Dermis blood vessel endothelial cell (primary cell): ENCODE data around the gene GPR27. TPM values are rescaled to one million over a fixed set of nuclear protein-coding genes. Genes with fewer than 3 reads are reported as not detected.
A peak's percentile ranks its signal among the peaks of the same experiment; 100 is the strongest.

ENCODE experiments used
- DNase-seq: peaks from one replicate; pipeline ENCODE4 v3.0.0; 2010
- total RNA-seq: library from RNA; depleted of rRNA; stranded (reverse); fragments of >200 nt; gene quantifications from 2 replicates; pipeline ENCODE4 v1.2.3, GENCODE V29; 2014

Gene GPR27, protein sequence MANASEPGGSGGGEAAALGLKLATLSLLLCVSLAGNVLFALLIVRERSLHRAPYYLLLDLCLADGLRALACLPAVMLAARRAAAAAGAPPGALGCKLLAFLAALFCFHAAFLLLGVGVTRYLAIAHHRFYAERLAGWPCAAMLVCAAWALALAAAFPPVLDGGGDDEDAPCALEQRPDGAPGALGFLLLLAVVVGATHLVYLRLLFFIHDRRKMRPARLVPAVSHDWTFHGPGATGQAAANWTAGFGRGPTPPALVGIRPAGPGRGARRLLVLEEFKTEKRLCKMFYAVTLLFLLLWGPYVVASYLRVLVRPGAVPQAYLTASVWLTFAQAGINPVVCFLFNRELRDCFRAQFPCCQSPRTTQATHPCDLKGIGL
- total RNA-seq = not detected in 2 replicates

DNA sequence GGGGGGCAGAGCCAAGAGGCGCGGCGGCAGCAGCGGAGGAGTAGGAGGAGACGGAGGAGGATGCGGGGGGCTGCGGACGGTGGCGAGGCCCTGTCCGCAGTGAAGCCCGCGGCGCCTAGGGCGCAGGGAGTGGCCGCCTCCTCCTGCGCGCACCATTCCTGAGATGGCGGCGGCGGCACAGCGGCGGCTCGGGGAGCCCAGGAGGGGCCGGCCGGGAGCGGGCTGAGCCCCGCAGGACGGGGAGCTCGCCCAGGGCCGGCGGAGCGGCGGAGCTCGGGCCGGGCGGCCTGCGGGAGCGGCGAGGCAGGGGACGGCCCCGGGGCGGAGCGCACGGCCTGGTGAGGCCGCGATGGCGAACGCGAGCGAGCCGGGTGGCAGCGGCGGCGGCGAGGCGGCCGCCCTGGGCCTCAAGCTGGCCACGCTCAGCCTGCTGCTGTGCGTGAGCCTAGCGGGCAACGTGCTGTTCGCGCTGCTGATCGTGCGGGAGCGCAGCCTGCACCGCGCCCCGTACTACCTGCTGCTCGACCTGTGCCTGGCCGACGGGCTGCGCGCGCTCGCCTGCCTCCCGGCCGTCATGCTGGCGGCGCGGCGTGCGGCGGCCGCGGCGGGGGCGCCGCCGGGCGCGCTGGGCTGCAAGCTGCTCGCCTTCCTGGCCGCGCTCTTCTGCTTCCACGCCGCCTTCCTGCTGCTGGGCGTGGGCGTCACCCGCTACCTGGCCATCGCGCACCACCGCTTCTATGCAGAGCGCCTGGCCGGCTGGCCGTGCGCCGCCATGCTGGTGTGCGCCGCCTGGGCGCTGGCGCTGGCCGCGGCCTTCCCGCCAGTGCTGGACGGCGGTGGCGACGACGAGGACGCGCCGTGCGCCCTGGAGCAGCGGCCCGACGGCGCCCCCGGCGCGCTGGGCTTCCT lies at the start of gene GPR27:
TSS of gene GPR27 (plus strand) at position 155 of the 909 bp plus-strand sequence. CDS start at position 350, 195 bp downstream.
- peak; percentile 64 for DNase-seq

DNA sequence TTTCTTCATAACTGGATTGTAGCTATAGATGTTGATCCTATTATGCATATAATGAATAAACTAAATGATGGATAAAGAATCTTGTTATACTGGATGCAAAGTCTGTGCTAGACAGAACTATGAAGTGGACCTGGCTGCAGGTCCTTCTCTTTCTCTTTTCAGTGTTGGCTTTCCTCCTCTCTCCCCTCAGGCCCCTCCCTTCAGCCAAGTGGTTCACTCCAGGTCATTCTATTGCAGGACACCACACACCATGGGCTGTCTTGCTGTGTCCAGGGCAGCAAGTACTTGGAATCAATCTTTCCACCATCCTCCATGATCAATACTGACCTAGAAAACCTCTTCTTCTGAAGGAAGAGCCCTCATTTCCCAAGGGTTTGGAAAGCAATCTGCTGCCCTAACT lies 48.7 kb upstream of the GPR27 start:
- no peak for DNase-seq

DNA sequence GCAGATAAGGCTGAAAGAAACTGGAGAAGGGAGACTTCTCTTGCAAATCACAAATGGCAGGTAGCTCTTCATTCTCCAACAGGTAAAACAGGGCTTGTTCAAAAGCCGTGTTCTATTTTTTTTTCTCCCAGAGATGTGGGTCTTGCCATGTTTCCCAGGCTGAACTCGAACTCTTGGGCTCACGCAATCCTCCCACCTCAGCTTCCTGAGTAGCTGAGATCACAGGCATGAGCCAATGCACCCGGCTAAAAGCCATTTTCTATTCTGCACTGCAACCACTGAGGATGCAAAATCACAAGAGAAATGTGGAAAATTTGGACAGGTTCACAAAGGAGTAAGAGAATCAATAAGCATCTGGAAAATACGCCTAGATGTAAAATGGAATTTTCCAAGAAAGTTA lies 48.0 kb upstream of the GPR27 start:
- DNase-seq = no peak

DNA sequence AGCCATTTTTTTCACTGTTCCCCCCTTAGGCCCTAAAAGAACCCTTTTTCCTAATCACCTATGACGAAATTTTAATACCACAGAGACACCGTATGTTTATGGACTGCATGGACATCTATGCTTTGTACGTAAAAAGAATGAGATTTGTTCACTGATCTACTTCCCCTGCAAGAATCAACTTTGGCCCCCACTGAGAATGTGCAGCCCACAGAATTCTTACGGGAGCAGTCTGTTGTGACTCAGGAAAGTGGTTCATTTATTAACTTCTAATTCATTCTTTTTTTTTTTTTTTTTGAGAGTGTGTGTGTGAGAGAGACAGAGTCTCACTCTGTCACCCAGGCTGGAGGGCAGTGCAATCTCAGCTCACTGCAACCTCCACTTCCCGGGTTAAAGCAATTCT lies 46.1 kb upstream of the GPR27 start:
- DNase-seq = no peak

- DNase-seq = no peak
Observed at GRCh38 chr3:71708476-71709105, 45.1 kb upstream of the GPR27 start.

GRCh38 chr3:71709908-71710511 lies 43.6 kb upstream of the GPR27 start:
- no peak for DNase-seq

GRCh38 chr3:71710906-71711494 lies 42.7 kb upstream of the GPR27 start:
- peak; percentile 69 for DNase-seq

DNA sequence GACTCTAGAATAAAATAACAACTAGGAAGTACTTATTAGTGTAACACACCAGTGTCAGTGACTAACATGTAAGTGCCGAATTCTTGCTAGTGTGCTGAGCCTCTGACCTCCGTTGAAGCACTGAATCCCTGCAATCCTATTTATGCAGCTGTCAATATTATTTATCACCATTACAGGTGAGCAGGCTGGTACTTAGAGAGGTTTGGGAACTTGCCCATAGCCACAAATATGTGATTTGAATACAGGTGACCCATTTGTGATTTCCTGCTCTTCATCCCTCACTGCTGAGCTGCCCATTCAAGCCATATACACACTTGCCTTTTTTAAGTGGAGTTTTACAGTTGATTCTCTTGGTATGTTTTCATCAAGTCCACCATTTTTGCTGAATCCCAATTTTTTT lies 40.6 kb upstream of the GPR27 start:
- DNase-seq = no peak

DNA sequence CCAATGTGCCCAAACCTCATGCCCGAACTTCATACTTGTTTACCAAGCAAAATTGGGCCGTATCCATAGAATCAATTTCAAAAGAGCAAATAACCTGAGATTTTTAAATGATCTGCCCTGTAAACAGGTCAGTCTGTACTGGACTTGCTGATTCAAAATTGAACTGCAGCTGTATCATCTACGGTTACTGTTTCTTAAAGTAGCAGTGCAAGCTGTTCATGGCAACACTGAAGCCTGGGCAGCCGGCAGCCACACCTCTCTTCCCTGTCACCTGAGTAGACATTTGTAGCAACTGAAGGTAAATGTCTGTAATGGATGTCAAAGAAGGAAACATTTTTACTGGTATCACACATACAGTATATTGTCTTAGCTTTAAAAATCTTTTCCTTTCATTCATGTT lies 39.1 kb upstream of the GPR27 start:
- DNase-seq = no peak

- DNase-seq = no peak
Observed at GRCh38 chr3:71718072-71718471, 35.6 kb upstream of the GPR27 start.

- no peak for DNase-seq
Observed at GRCh38 chr3:71721002-71721401, 32.7 kb upstream of the GPR27 start.

- DNase-seq = no peak
Observed at GRCh38 chr3:71721651-71722157, 32.0 kb upstream of the GPR27 start.

GRCh38 chr3:71722693-71723092 lies 31.0 kb upstream of the GPR27 start:
- DNase-seq = no peak

- no peak for DNase-seq
Observed at GRCh38 chr3:71723452-71724170, 30.0 kb upstream of the GPR27 start.

GRCh38 chr3:71724171-71724453 lies 29.5 kb upstream of the GPR27 start:
- no peak for DNase-seq

GRCh38 chr3:71724584-71725270 lies 28.9 kb upstream of the GPR27 start:
- peak; percentile 30 for DNase-seq

DNA sequence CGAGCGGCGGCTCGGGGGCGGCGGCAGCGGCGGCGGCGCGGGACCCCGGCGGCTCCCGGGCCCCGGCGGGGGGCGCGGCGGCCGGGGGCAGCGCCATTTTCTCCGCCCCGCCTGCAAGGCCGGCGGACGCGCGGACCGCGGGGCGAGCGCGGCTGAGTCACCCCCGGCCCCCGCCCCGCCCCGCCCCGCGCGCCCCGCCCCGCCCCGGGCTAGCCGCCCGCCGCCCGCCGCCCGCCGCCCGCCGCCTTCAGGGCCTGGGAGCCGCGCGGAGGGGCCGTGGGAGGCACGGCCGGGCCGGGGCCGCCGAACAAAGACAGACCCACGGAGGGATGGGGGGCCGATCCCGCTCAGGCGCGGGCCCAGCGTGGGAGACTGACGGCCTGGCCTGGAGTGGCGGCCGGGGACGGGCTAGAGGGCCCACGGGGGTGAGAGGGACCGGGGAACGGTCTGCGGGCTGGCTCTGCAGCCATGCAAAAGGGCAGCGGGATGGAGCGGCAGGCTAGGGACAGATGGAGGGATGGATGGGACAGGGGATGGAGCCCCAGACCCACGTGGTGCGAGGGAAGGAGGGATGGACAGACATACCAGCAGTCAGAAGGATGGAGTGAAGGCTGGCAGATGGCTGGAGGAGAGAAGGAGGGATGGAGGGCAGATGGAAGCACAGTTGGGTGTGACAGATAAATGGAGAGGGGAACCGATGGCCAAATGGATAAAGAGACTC lies 28.2 kb upstream of the GPR27 start, which contains the start of gene EIF4E3:
TSS of gene EIF4E3 (minus strand) at position 132 of the 721 bp plus-strand sequence. CDS start at position 97, 35 bp downstream.
- peak; percentile 49 for DNase-seq

DNA sequence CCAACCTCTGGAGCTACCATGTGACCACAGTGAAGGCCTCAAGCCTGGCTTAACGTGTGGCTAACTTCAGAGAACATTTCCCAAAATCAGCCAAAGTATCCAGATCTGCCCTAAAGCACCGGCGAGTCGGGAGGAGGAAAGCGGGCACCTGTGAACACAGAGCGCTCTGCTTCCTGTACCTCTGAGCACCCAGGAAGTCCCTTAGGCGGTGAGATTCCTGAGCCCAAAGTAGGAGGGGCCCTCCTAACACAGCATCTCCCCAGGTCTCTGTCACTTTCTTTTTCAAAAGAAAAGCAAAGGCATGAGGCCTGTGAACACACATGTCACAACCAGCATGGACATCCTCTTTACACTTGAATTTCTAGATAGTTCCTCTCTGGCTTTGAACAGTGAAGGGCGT lies 27.5 kb upstream of the GPR27 start:
- no peak for DNase-seq

- no peak for DNase-seq
Observed at GRCh38 chr3:71728632-71729342, 24.9 kb upstream of the GPR27 start.

DNA sequence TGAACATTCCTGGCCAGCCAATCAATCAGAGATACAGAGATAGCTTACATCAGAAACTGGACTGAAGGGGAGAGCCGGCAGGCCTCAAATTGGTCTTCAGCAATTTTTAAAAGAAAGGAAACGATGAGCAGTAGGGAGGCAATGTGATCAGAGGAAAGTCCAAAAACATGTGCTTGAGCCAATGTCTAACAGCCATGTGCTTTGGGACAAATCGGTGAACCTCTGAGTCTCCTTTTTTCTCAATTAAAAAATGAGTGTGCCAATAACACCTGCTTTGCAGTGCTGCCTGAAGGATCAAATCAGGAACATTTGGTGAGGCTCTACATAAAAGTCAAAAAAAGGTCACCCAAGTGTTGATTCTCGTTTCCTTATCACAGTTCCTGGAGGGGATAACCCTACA lies 21.0 kb upstream of the GPR27 start:
- no peak for DNase-seq
